COLO668 (cell line): ENCODE measurements around the gene GP5.

ENCODE experiments used
- DNase-seq: peaks from one replicate; lab custom pipeline; 2025; ENCODE audit not compliant: unreplicated experiment; lab: John Stamatoyannopoulos, UW

The GP5 gene

GRCh38 chr3:194399166-194399565 lies at the start of gene GP5:
GP5 (minus strand) TSS chr3:194399266; CDS start chr3:194398282, 984 bp downstream.
- no peak for DNase-seq

GRCh38 chr3:194447657-194448056 lies 48.6 kb upstream of the GP5 start:
- no peak for DNase-seq

- DNase-seq, result no peak
Observed at GRCh38 chr3:194447161-194447560, 48.1 kb upstream of the GP5 start.

GRCh38 chr3:194446754-194447153 lies 47.7 kb upstream of the GP5 start:
- no peak for DNase-seq

- no peak for DNase-seq
Observed at GRCh38 chr3:194446172-194446571, 47.1 kb upstream of the GP5 start.

- DNase-seq, result no peak
Observed at GRCh38 chr3:194443901-194444300, 44.8 kb upstream of the GP5 start.

- DNase-seq, result no peak
Observed at GRCh38 chr3:194440756-194441155, 41.7 kb upstream of the GP5 start.

- DNase-seq, result peak; percentile 23
Observed at GRCh38 chr3:194439881-194440550, 41.0 kb upstream of the GP5 start.

- DNase-seq, result no peak
Observed at GRCh38 chr3:194434503-194434902, 35.4 kb upstream of the GP5 start.

- no peak for DNase-seq
Observed at GRCh38 chr3:194431554-194431953, 32.5 kb upstream of the GP5 start.

- no peak for DNase-seq
Observed at GRCh38 chr3:194425399-194425798, 26.3 kb upstream of the GP5 start.

- no peak for DNase-seq
Observed at GRCh38 chr3:194424953-194425352, 25.9 kb upstream of the GP5 start.

GRCh38 chr3:194424373-194424772 lies 25.3 kb upstream of the GP5 start:
- DNase-seq, result no peak

- no peak for DNase-seq
Observed at GRCh38 chr3:194423317-194423716, 24.3 kb upstream of the GP5 start.

- DNase-seq, result no peak
Observed at GRCh38 chr3:194422188-194422587, 23.1 kb upstream of the GP5 start.

- DNase-seq, result no peak
Observed at GRCh38 chr3:194418671-194419070, 19.6 kb upstream of the GP5 start.

GRCh38 chr3:194407423-194407822 lies 8.4 kb upstream of the GP5 start:
- no peak for DNase-seq

GRCh38 chr3:194405766-194406165 lies 6.7 kb upstream of the GP5 start:
- no peak for DNase-seq

GRCh38 chr3:194404365-194405140 lies 5.5 kb upstream of the GP5 start:
- peak; percentile 11 for DNase-seq

GRCh38 chr3:194401868-194402329 lies 2.8 kb upstream of the GP5 start:
- DNase-seq, result no peak

GRCh38 chr3:194401346-194401745 lies 2.3 kb upstream of the GP5 start:
- DNase-seq, result no peak

GRCh38 chr3:194399874-194400411 lies 877 bp upstream of the GP5 start:
- DNase-seq, result no peak
